Uterus (tissue), 4 donors: ENCODE measurements around the gene GSTO2. TPM values are rescaled to one million over a fixed set of nuclear protein-coding genes. Genes with fewer than 3 reads are reported as not detected.

Source experiments
- DNase-seq, 2 donors: peaks; one replicate each; pipeline ENCODE4 v3.0.0-alpha.2; 2019 to 2020
- H3K27ac ChIP-seq, 2 donors: fragments of 200-600 bp; sonication (generic); 1 replicate in 1 of 2; 2 replicates in 1 of 2; pipeline ENCODE4 v1.5.1; 2016 to 2018
- H3K27me3 ChIP-seq, 2 donors: fragments of 200-600 bp; sonication (generic); one replicate each; pipeline ENCODE4 v1.5.1; 2018 to 2019; ENCODE audit warnings: control low read depth in 1 of 2
- H3K36me3 ChIP-seq, 2 donors: fragments of 200-600 bp; sonication (generic); one replicate each; pipeline ENCODE4 v1.5.1; 2019; ENCODE audit warnings: control low read depth in 1 of 2
- H3K4me1 ChIP-seq, 2 donors: fragments of 200-600 bp; sonication (generic); one replicate each; pipeline ENCODE4 v1.5.1; 2018 to 2019; ENCODE audit warnings: control low read depth in 1 of 2
- H3K4me3 ChIP-seq, 2 donors: fragments of 200-600 bp; sonication (generic); 1 replicate in 1 of 2; 2 replicates in 1 of 2; pipeline ENCODE4 v1.5.1; 2018 to 2019; ENCODE audit warnings: mild to moderate bottlenecking in 1 of 2
- H3K9me3 ChIP-seq, 2 donors: fragments of 200-600 bp; sonication (generic); one replicate each; pipeline ENCODE4 v1.5.1; 2019; ENCODE audit warnings: control low read depth in 1 of 2
- CTCF ChIP-seq, 4 experiments: fragments of 200-600 bp in 2 of 4; fragments of 450-650 bp in 2 of 4; sonication (generic) in 2 of 4; IDR thresholded peaks; one replicate each; pipeline ENCODE4 v1.5.1; 2016 to 2019; ENCODE audit warnings: antibody characterized with exemption in 4 of 4, mild to moderate bottlenecking in 2 of 4, moderate library complexity in 1 of 4
- POLR2A ChIP-seq, 2 donors: fragments of 450-650 bp; IDR thresholded peaks; one replicate each; pipeline ENCODE4 v1.6.1; 2016; ENCODE audit warnings: antibody characterized with exemption in 2 of 2, mild to moderate bottlenecking in 1 of 2, moderate library complexity in 1 of 2
- intact Hi-C: fragments of 100-400 bp; cut with DNase I; formaldehyde crosslinking; loops from one replicate; pipeline ENCODE4 v1.15.1; 2023; ENCODE audit warnings: low total_unique reads
- total RNA-seq, 4 donors: library from RNA; depleted of rRNA in 3 of 4; stranded (reverse); fragments of >200 nt in 3 of 4; gene quantifications; one replicate each; pipeline versions ENCODE4 v1.1.0 to v1.2.4, GENCODE V29; 2014 to 2023
- donor health status: DM: yes; HTN: yes; CAD: no.

The GSTO2 gene
- total RNA-seq, 4 donors from 2014 or later: under 0.01 to 10.6 (median 5.6) TPM; not detected in 1

DNA sequence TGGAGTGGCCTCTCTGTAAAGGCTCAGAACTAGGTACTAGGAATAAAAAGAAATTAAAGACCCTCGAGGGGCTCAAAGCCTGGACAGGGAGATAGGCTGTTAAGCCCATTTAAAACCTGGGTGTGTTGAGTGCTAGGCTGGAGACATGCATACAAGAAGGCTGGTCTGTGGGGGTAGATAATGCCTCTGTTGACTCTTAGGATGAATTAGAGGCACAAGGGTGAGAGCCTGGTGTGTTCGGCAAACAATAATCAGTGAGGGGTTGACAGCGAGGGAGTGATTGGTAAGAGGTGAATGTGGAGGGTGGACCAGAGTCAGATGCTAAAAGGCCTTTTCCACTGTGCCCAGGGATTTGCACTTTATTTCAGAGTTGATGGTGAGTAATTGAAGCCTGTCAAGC is 12.7 kb downstream of the GSTO2 start:
- no peaks in the 10 kb centered on the region for H3K36me3 ChIP-seq
- no peaks in the 10 kb centered on the region for H3K4me1 ChIP-seq
- no peaks in the 10 kb centered on the region for H3K9me3 ChIP-seq
- H3K27ac ChIP-seq: no peak overlapping the region
- no peaks in the 10 kb centered on the region for H3K27me3 ChIP-seq
- no peak for DNase-seq
- intact Hi-C loops: no loop called here
- no peak overlapping the region for H3K4me3 ChIP-seq
- TF ChIP-seq POLR2A (IDR thresholded peaks at IDR 0.05): no peak
- TF ChIP-seq CTCF (IDR thresholded peaks at IDR 0.05): no peak

- no peaks in the 10 kb centered on the region for H3K27me3 ChIP-seq
- no peak overlapping the region for H3K27ac ChIP-seq
- no peaks in the 10 kb centered on the region for H3K36me3 ChIP-seq
- no peaks in the 10 kb centered on the region for H3K9me3 ChIP-seq
- TF ChIP-seq CTCF (IDR thresholded peaks at IDR 0.05) (no peak), POLR2A (IDR thresholded peaks at IDR 0.05) (no peak)
- H3K4me1 ChIP-seq: no peaks in the 10 kb centered on the region
- H3K4me3 ChIP-seq: no peak overlapping the region
- intact Hi-C loops: no loop called here
- no peak for DNase-seq
These were observed 15.9 kb downstream of the GSTO2 start for GRCh38 chr10:104284846-104285245.

DNA sequence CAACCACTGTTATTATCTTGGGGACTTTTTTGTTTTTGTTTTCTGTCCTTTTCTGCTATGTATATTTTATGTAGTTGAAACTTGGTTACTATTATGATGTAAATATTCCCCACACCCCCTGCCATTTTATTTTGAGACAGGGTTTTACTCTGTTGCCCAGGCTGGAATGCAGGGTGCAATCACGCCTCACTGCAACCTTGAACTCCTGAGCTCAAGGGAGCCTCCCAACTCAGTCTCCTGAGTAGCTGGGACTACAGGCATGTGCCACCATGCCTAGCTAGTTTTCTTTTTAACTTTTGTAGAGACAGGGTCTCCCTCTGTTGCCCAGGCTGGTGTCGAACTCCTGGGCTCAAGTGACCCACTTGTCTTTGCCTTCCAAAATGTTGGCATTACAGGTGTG is 18.0 kb downstream of the GSTO2 start:
- Histone ChIP-seq H3K9me3 (no peaks in the 10 kb centered on the region), H3K27me3 (no peaks in the 10 kb centered on the region), H3K36me3 (no peaks in the 10 kb centered on the region), H3K27ac (no peak overlapping the region), H3K4me1 (no peaks in the 10 kb centered on the region), H3K4me3 (no peak overlapping the region)
- TF ChIP-seq CTCF (IDR thresholded peaks at IDR 0.05) (no peak), POLR2A (IDR thresholded peaks at IDR 0.05) (no peak)
- intact Hi-C loops: no loop called here
- DNase-seq: no peak

- intact Hi-C loops: no loop called here
- Histone ChIP-seq H3K4me3 (no peak overlapping the region), H3K36me3 (no peaks in the 10 kb centered on the region), H3K27ac (no peak overlapping the region), H3K4me1 (no peaks in the 10 kb centered on the region), H3K9me3 (no peaks in the 10 kb centered on the region), H3K27me3 (no peaks in the 10 kb centered on the region)
- no peak for DNase-seq
- TF ChIP-seq POLR2A (IDR thresholded peaks at IDR 0.05) (no peak), CTCF (IDR thresholded peaks at IDR 0.05) (no peak)
These were observed 19.4 kb downstream of the GSTO2 start for GRCh38 chr10:104288355-104288754.

DNA sequence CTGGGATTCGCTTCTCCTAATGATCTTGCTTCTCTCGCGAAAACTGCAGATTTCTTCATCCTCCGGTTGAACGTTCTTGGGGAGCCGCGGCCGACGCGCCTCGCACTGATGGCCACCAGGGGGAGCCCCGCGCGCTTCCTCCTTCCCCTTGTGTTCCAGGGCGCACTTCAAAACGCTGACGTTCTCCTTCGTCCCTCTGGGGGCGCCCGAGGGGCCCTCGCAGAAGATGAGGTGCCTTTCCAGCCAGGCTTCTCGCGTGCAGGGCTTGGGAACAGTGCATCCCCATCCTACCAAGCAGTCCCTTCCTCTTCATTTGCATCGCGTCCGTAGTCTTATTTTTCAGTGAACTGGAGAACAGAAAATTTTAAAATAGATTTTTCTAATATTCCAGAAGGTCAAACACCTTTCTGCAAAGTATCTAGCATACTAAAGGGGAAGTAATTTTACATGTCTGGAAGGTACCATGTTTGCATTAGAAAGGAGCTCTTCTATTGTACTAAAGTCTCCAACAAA is 22.5 kb downstream of the GSTO2 start:
- peak overlapping the region in 1 of 2 donors; percentile 22 for H3K27ac ChIP-seq
- intact Hi-C loops: loop anchor here (2.0 kb wide), 1 partner anchor 61 kb away; the partner anchor contains the start of gene CFAP58
- TF ChIP-seq CTCF (IDR thresholded peaks at IDR 0.05): peak; percentile 100
- TF ChIP-seq POLR2A (IDR thresholded peaks at IDR 0.05): peak in 1 of 2 donors; percentile 35
- H3K4me3 ChIP-seq: no peak overlapping the region
- no peaks in the 10 kb centered on the region for H3K27me3 ChIP-seq
- peak; percentile 91 to 92 for DNase-seq
- no peaks in the 10 kb centered on the region for H3K36me3 ChIP-seq
- no peaks in the 10 kb centered on the region for H3K9me3 ChIP-seq
- H3K4me1 ChIP-seq: no peaks in the 10 kb centered on the region
